Sigmoid colon (tissue), 7 donors: ENCODE results near the gene FBLN2. TPM values are rescaled to one million over a fixed set of nuclear protein-coding genes. Genes with fewer than 3 reads are reported as not detected.

ENCODE experiments used
- DNase-seq: peaks from one replicate; pipeline ENCODE4 v3.0.0-alpha.2; 2019
- H3K27ac ChIP-seq, 4 donors: fragments of 200-600 bp; sonication (generic); one replicate each; pipeline ENCODE4 v1.5.1; 2016 to 2019; ENCODE audit warnings: mild to moderate bottlenecking in 1 of 4
- H3K27me3 ChIP-seq, 3 donors: fragments of 200-600 bp; sonication (generic); one replicate each; pipeline ENCODE4 v1.5.1; 2019; ENCODE audit warnings: mild to moderate bottlenecking in 1 of 3
- H3K36me3 ChIP-seq, 4 donors: fragments of 200-600 bp; sonication (generic); one replicate each; pipeline ENCODE4 v1.5.1; 2016 to 2019
- H3K4me1 ChIP-seq, 4 donors: fragments of 200-600 bp; sonication (generic); one replicate each; pipeline ENCODE4 v1.5.1; 2017 to 2019
- H3K4me3 ChIP-seq, 4 donors: fragments of 200-600 bp; sonication (generic); one replicate each; pipeline ENCODE4 v1.5.1; 2017 to 2019; ENCODE audit warnings: mild to moderate bottlenecking in 2 of 4, moderate library complexity in 1 of 4
- H3K9me3 ChIP-seq, 4 donors: fragments of 200-600 bp in 3 of 4; sonication (generic) in 3 of 4; one replicate each; pipeline versions ENCODE4 v1.5.1 to v1.6.1; 2013 to 2019
- CTCF ChIP-seq, 4 experiments: fragments of 450-650 bp in 3 of 4; fragments of 200-600 bp in 1 of 4; IDR thresholded peaks; one replicate each; pipeline ENCODE4 v1.5.1; 2016 to 2019; ENCODE audit warnings: antibody characterized with exemption in 4 of 4, mild to moderate bottlenecking in 3 of 4, moderate library complexity in 2 of 4
- EP300 ChIP-seq, 4 donors: sonication (generic); formaldehyde crosslinking; IDR thresholded peaks; one replicate each; pipeline ENCODE4 v1.6.1; 2017; ENCODE audit warnings: antibody characterized with exemption in 4 of 4
- POLR2A ChIP-seq, 2 donors: fragments of 450-650 bp; IDR thresholded peaks; one replicate each; pipeline ENCODE4 v1.6.1; 2016; ENCODE audit warnings: antibody characterized with exemption in 2 of 2, mild to moderate bottlenecking in 2 of 2, moderate library complexity in 2 of 2
- POLR2AphosphoS5 ChIP-seq, 4 donors: sonication (generic); formaldehyde crosslinking; IDR thresholded peaks; one replicate each; pipeline ENCODE4 v1.6.1; 2017; ENCODE audit warnings: antibody characterized with exemption in 4 of 4
- WGBS, 2 donors: extraction: QIAGEN DNeasy Blood & Tissue Kit; methylation state at CpG; one replicate each; pipeline ENCODE4 v1.1.7; 2013; 5-methylcytosine and 5-hydroxymethylcytosine counted together
- intact Hi-C: fragments of 100-400 bp; cut with DNase I; formaldehyde crosslinking; loops from one replicate; pipeline ENCODE4 v1.15.1; 2023
- polyA plus RNA-seq, 3 donors: library from polyadenylated mRNA; stranded (reverse); fragments of 200-250 nt; gene quantifications; one replicate each; pipeline ENCODE4 v1.2.3, GENCODE V29; 2013
- total RNA-seq, 4 donors: library from RNA; depleted of rRNA; stranded (reverse); fragments of >200 nt; gene quantifications; one replicate each; pipeline ENCODE4 v1.1.0, GENCODE V29; 2016
- donor health status: healthy with polysubstance abuse.
- donor health status: Bipolar disorder and iron deficiency.
- donor health status: healthy.

Gene FBLN2
- total and polyA plus RNA-seq, 7 donors: 1.2 to 134 (median 18.7) TPM

DNA sequence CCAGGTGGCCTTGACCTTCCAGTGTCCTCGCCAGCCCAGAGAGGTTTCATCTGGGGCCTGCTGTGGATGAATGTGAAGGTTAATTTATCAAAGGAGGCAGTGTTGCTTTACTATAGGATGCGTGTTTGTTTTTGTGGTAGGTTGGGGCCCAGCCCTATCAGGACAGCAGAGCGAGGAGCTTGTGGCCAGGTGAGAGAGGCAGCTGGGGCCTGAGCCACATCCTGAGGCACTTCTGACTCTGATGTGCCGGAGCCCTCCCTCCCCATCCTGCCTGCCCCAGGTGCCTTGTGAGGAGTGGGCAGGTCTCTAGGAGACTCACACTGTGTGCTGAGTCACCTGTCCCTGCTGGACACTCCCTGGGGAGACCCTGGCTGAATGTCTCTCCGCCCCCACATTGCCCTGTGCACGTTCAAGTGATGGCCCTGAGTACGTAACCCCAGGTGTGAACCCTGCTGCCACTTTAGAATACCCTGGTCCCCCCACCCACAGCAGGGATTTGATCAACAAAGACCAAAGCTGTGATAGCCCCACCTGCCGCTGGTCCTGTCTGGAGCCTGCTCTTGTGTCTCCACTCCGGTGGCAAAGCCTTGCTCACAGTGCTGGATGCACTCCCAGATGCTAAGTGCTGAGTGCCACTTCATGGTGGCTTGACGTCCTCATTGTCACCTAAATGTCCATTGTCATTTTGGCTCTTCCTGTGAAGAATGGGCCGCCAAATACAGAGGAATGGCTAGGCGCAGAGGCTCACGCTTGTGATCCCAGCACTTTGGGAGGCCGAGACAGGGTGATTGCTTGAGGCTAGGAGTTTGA, 16.0 kb downstream of the FBLN2 start:
- no peak for TF ChIP-seq POLR2A (IDR thresholded peaks at IDR 0.05)
- no peak for TF ChIP-seq EP300 (IDR thresholded peaks at IDR 0.05)
- TF ChIP-seq POLR2AphosphoS5 (IDR thresholded peaks at IDR 0.05): no peak
- no peak for TF ChIP-seq CTCF (IDR thresholded peaks at IDR 0.05)
- Histone ChIP-seq H3K36me3 (no peaks in the 10 kb centered on the region), H3K27me3 (no peaks in the 10 kb centered on the region), H3K9me3 (no peaks in the 10 kb centered on the region), H3K4me3 (no peak overlapping the region), H3K4me1 (no peaks in the 10 kb centered on the region), H3K27ac (no peak overlapping the region)
- no peak for DNase-seq
- intact Hi-C loops: no loop called here
- WGBS, 2 donors: 83 to 88% methylated on average over 14 of the region's 14 CpGs

DNA sequence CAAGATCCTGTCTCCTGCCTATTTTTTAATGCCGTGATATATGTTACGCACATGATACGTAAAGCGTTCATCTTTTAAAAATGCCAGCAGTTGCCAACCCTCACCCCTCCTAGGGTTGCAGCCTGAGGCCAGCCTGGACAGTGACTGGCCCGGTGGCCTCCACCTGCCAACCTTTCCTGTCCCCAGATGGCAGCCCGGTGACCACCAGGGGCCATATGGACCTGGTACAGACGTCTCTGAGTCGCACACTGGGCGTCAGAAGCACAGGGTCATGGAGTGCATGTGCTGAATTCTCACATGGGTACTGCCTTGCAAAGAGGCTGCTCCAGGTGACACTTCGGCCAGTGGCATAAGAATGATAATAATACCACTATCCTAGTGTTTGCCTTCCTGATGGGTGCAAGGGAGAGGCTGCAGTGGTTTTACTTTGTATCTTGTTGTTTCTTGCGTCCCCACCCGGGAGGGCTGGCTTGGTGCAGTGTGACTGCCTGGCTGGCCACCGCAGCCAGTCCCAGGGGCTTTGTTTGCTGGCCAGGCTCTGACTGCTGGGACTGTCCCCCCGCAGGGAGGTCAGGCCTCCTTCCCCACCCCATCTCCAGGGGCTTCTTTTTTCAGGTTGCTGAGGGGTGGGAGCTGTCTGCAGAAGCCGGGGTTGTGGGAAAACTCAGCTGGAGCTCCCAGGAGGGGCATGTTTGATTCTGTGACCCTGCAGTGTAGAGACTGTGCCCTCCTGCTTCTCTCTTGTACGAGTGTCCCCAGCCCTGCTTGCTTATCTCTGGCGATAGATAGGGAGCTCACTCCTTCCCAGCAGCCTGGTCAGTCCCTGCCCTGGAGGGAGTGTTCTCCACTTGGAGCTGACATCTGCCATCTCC, 16.9 kb downstream of the FBLN2 start:
- H3K4me3 ChIP-seq: no peak overlapping the region
- no peaks in the 10 kb centered on the region for H3K9me3 ChIP-seq
- no peaks in the 10 kb centered on the region for H3K4me1 ChIP-seq
- no peak overlapping the region for H3K27ac ChIP-seq
- 78 to 81% methylated on average over 17 of the region's 17 CpGs for WGBS, 2 donors
- no peaks in the 10 kb centered on the region for H3K27me3 ChIP-seq
- TF ChIP-seq EP300 (IDR thresholded peaks at IDR 0.05) (no peak), POLR2A (IDR thresholded peaks at IDR 0.05) (no peak), CTCF (IDR thresholded peaks at IDR 0.05) (no peak), POLR2AphosphoS5 (IDR thresholded peaks at IDR 0.05) (no peak)
- intact Hi-C loops: no loop called here
- H3K36me3 ChIP-seq: no peaks in the 10 kb centered on the region
- no peak for DNase-seq

DNA sequence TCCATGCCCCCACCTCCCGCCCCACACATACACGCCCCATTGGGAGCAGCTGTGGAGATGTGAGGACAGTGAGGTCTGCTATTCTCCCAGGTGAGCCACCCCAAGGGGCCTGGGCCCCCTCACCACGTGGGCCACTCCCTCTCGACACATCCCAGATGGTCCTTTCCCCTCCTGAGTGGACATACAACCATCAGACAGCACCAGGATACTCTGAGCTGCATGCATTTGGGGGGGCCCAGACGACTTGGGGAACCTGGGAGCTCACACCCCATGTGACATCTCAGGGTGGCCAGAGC, 17.5 kb downstream of the FBLN2 start:
- intact Hi-C loops: no loop called here

GRCh38 chr3:13566769-13567310, 17.9 kb downstream of the FBLN2 start:
- TF ChIP-seq POLR2AphosphoS5 (IDR thresholded peaks at IDR 0.05): no peak
- TF ChIP-seq EP300 (IDR thresholded peaks at IDR 0.05): no peak
- TF ChIP-seq CTCF (IDR thresholded peaks at IDR 0.05): no peak
- no peak for TF ChIP-seq POLR2A (IDR thresholded peaks at IDR 0.05)
- intact Hi-C loops: no loop called here
- DNase-seq: no peak
- no peaks in the 10 kb centered on the region for H3K27me3 ChIP-seq
- no peaks in the 10 kb centered on the region for H3K9me3 ChIP-seq
- H3K4me3 ChIP-seq: no peak overlapping the region
- no peaks in the 10 kb centered on the region for H3K36me3 ChIP-seq
- H3K4me1 ChIP-seq: no peaks in the 10 kb centered on the region
- no peak overlapping the region for H3K27ac ChIP-seq
- 69 to 89% methylated on average over 9 of the region's 9 CpGs for WGBS, 2 donors

More for the DNA sequence above, 17.5 kb downstream of the FBLN2 start:
- no peak for TF ChIP-seq POLR2A (IDR thresholded peaks at IDR 0.05)
- no peak for TF ChIP-seq POLR2AphosphoS5 (IDR thresholded peaks at IDR 0.05)
- no peak for TF ChIP-seq CTCF (IDR thresholded peaks at IDR 0.05)
- TF ChIP-seq EP300 (IDR thresholded peaks at IDR 0.05): no peak
- no peaks in the 10 kb centered on the region for H3K4me1 ChIP-seq
- WGBS, 2 donors: 55 to 75% methylated on average over 5 of the region's 5 CpGs
- H3K27me3 ChIP-seq: no peaks in the 10 kb centered on the region
- H3K36me3 ChIP-seq: no peaks in the 10 kb centered on the region
- no peak for DNase-seq
- H3K9me3 ChIP-seq: no peaks in the 10 kb centered on the region
- no peak overlapping the region for H3K27ac ChIP-seq
- no peak overlapping the region for H3K4me3 ChIP-seq
